Stimulated activated naive CD8-positive, alpha-beta T cell treated with anti-CD3 and anti-CD28 coated beads, Interleukin-15, amount 100 ng/mL, for 72 hours (primary cell): ENCODE results near the gene TUBA1C.
"Not testable (repeated sequence)": the region's sequence is repeated elsewhere in the genome, so short reads cannot be mapped to it uniquely, and the experiment has no call there.

ENCODE experiments used
- ATAC-seq: fragments of 150-1000 bp; cut with Tn5 transposase; 2 replicates; pipeline ENCODE4 v1.10.0; 2021; ENCODE audit warnings: mild to moderate bottlenecking, moderate library complexity
- DNase-seq, 2 donors: peaks; one replicate each; pipeline ENCODE4 v3.0.0; 2021 to 2022
- H3K27ac Mint-ChIP-seq, 2 donors: one replicate each; pipeline ENCODE4 v1.8.0; 2022; ENCODE audit warnings: mild to moderate bottlenecking in 2 of 2, mixed read lengths in 2 of 2, moderate library complexity in 2 of 2
- H3K27me3 Mint-ChIP-seq: one replicate; pipeline ENCODE4 v1.8.0; 2022; ENCODE audit warnings: mixed read lengths
- H3K4me1 Mint-ChIP-seq: one replicate; pipeline ENCODE4 v1.8.0; 2022; ENCODE audit warnings: mild to moderate bottlenecking, mixed read lengths
- H3K4me3 Mint-ChIP-seq, 2 donors: one replicate each; pipeline ENCODE4 v1.8.0; 2022; ENCODE audit warnings: mild to moderate bottlenecking in 2 of 2, mixed read lengths in 2 of 2, moderate library complexity in 1 of 2
- H3K9me3 Mint-ChIP-seq, 2 donors: one replicate each; pipeline ENCODE4 v1.8.0; 2022; ENCODE audit warnings: mixed read lengths in 2 of 2

Gene TUBA1C

DNA sequence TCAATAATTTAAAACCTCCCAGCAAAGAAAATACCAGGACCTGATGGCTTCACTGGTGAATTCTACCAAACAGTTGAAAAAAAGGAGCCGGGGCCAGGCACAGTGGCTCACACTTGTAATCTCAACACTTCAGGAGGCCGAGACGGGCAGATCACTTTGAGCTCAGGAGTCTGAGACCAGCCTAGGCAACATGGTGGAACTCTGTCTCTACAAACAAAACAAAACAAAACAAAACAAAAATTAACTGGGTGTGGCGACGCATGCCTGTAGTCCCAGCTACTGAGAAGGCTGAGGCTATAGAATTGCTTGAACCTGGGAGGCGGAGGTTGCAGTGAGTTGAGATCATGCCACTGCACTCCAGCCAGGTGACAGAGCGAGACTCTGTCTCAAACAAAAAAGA, 44.5 kb downstream of the TUBA1C start:
- no peak for ATAC-seq
- no peaks in the 10 kb centered on the region for H3K4me1 Mint-ChIP-seq
- H3K9me3 Mint-ChIP-seq = no peaks in the 10 kb centered on the region
- no peak for DNase-seq
- no peak overlapping the region for H3K4me3 Mint-ChIP-seq
- peaks cover 48% of the 10 kb centered on the region for H3K27me3 Mint-ChIP-seq
- no peak overlapping the region for H3K27ac Mint-ChIP-seq

DNA sequence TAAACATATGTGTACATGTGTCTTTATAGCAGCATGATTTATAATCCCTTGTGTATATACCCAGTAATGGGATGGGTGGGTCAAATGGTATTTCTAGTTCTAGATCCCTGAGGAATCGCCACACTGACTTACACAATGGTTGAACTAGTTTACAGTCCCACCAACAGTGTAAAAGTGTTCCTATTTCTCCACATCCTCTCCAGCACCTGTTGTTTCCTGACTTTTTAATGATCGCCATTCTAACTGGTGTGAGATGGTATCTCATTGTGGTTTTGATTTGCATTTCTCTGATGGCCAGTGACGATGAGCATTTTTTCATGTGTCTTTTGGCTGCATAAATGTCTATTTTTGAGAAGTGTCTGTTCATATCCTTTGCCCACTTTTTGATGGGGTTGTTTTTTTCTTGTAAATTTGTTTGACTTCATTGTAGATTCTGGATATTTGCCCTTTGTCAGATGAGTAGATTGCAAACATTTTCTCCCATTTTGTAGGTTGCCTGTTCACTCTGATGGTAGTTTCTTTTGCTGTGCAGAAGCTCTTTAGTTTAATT, 45.6 kb downstream of the TUBA1C start:
- DNase-seq, H3K4me3 Mint-ChIP-seq: not testable (repeated sequence)

DNA sequence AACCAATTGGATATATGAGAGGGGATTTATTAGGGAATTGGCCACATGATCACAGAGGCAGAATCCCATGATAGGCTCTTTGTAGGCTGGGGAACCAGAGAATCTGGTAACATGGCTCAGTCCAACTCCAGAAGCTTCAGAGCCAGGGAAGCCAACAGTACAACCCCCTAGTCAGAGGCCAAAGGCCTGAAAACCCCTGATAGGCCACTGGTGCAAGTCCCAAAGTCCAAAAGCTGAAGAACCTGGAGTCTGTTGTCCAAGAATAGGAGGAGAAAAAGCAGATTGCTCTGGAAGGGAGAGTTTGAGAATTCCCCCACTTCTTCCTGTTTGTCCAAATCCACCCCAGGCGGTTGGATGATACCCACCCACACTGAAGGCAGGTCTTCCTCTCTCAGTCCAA, 49.9 kb downstream of the TUBA1C start:
- no peak for DNase-seq
- Mint-ChIP-seq H3K4me1 (no peaks in the 10 kb centered on the region), H3K4me3 (no peak overlapping the region), H3K9me3 (no peaks in the 10 kb centered on the region), H3K27me3 (peaks cover 8% of the 10 kb centered on the region), H3K27ac (no peak overlapping the region)
- no peak for ATAC-seq

More for the DNA sequence above, 45.6 kb downstream of the TUBA1C start:
- not testable (repeated sequence) for H3K4me1 Mint-ChIP-seq, H3K27ac Mint-ChIP-seq, ATAC-seq, H3K9me3 Mint-ChIP-seq
- H3K27me3 Mint-ChIP-seq = peaks cover 46% of the 10 kb centered on the region

DNA sequence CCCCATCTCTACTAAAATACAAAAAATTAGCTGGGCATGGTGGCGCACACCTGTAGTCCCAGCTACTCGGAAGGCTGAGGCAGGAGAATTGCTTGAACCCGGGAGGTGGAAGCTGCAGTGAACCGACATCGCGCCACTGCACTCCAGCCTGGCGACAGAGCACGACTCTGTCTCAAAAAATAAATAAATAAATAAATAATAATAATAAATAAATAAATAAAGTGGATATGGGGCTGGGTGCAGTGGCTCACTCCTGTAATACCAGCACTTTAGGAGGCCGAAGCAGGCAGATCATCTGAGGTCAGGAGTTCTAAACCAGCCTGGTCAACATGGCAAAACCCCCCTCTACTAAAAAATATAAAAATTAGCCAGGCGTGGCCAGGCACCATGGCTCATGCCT, 52.2 kb downstream of the TUBA1C start:
- not testable (repeated sequence) for H3K27me3 Mint-ChIP-seq, DNase-seq, H3K9me3 Mint-ChIP-seq, H3K4me3 Mint-ChIP-seq, H3K27ac Mint-ChIP-seq, ATAC-seq
- H3K4me1 Mint-ChIP-seq = peaks cover 15% of the 10 kb centered on the region

DNA sequence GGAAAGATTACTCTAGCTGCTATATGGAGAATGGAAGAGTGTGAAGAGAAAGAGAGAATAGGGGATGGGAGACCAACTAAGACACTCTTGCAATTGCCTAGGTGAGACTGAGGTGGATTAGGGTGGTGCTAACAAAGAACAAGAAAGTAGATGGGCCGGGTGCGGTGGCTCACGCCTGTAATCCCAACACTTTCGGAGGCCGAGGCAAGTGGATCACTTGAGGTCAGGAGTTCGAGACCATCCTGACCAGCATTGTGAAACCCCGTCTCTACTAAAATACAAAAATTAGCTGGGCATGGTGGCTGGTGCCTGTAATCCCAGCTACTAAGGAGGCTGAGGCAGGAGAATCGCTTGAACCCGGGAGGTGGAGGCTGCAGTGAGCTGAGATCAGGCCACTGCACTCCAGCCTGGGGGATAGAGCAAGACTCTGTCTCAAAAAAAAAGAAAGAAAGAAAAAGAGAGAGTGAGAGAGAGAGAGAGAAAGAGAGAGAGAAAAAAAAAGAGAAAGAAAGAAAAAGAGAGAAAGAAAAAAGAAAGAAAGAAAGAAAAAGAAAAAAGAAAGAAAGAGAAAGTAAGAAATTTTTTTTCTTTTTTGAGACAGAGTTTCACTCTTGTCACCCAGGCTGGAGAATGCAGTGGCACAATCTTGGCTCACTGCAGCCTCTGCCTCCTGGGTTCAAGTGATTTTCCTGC, 55.7 kb downstream of the TUBA1C start:
- not testable (repeated sequence) for H3K9me3 Mint-ChIP-seq, H3K4me3 Mint-ChIP-seq, ATAC-seq, H3K27me3 Mint-ChIP-seq, DNase-seq
- H3K4me1 Mint-ChIP-seq = peaks cover 23% of the 10 kb centered on the region
- H3K27ac Mint-ChIP-seq = peak overlapping the region; percentile 20 to 62

DNA sequence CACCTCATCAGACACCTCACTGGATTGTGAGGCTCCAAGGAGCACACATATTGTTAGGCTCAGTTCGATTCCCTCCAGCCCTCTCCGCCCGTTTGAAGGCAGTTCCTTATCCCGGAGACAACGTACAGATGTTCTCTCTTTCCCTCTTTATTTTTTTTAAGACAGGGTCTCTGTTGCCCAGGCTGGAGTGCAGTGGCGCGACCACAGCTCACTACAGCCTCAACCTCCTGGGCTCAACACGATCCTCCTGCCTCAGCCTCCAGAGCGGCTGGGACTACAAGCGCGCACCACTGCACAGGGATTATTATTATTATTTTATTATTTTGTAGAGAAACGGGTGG, 57.5 kb downstream of the TUBA1C start:
- Mint-ChIP-seq H3K27me3 (no peaks in the 10 kb centered on the region), H3K4me3 (peak overlapping the region; percentile 91 to 94), H3K9me3 (no peaks in the 10 kb centered on the region), H3K4me1 (peaks cover 23% of the 10 kb centered on the region), H3K27ac (peak overlapping the region; percentile 95 to 96)
- ATAC-seq = no peak
- DNase-seq = no peak

DNA sequence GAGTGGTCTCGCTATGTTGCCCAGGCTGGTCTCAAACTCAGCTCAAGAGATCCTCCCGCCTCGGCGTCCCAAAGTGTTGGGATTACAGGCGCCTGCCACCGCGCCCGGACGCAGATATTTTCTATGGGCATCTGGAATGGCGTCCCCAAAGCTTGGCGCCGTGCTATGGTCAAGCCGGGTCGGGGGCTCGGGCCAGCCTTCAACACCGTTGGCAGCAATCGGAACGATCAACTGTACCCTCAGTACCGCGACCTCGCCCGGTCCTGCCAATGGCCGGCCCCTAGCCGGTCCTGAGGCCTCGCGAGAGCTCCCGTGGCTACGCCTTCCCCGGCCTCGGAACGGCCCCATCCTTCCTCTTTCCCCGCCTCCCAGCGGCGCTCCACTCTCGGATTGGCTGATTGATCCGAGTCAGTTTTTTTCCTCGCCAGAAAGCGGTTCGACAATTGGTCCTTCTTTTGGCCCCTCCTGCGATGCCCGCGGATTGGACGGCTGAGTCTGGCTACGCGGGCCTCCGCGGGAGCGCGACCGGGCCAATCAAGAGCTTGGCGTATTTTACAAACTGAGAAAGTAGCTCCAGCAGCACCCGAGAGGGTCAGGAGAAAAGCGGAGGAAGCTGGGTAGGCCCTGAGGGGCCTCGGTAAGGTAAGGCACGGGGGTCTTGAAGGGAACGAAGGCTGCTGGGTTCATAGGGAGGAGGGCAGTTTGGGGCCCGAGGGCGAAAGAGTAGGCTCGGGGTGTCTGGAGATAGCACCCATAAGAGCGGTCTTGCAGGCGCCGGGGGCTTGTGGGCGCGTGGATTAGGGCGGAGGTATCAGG, 58.0 kb downstream of the TUBA1C start, which contains the start of gene TROAP:
Gene TROAP (plus strand): TSS at position 548 of the 816 bp plus-strand sequence. CDS start 354 bp downstream, outside the sequence.
- Mint-ChIP-seq H3K4me3 (peak within 1 kb of the TSS; percentile 91 to 94), H3K27ac (peak within 1 kb of the TSS; percentile 95 to 98), H3K4me1 (peaks cover 23% of the 10 kb centered on the region), H3K9me3 (no peaks in the 10 kb centered on the region), H3K27me3 (no peaks in the 10 kb centered on the region)
- peak; percentile 95 for ATAC-seq
- DNase-seq = peak; percentile 98 to 99

DNA sequence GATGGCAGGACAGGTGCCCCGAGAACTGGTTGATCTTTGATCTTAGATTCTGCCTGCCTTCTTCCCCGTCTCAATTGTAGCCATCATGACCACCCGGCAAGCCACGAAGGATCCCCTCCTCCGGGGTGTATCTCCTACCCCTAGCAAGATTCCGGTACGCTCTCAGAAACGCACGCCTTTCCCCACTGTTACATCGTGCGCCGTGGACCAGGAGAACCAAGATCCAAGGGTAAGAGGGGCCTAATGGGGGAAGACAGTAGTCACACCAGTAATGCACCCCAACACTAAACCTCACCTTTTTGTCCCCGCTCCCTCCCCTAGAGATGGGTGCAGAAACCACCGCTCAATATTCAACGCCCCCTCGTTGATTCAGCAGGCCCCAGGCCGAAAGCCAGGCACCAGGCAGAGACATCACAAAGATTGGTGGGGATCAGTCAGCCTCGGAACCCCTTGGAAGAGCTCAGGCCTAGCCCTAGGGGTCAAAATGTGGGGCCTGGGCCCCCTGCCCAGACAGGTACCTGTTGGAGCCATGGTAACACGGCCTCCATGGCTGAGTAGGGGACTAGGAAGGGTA, 58.7 kb downstream of the TUBA1C start:
- Mint-ChIP-seq H3K4me3 (peak overlapping the region; percentile 91 to 94), H3K9me3 (no peaks in the 10 kb centered on the region), H3K27ac (peak overlapping the region; percentile 95 to 98), H3K4me1 (peaks cover 23% of the 10 kb centered on the region), H3K27me3 (no peaks in the 10 kb centered on the region)
- ATAC-seq (no peak), DNase-seq (no peak)
